AG09319 (cell line): Measurements from ENCODE around the gene WDR64.

Experiments used
- DNase-seq: peaks from one replicate; pipeline ENCODE4 v3.0.0-alpha.2; 2010; ENCODE audit warnings: low read depth; ENCODE audit errors: extremely low read depth
- CTCF ChIP-seq: IDR thresholded peaks from 2 replicates; pipeline ENCODE4 v1.5.1; 2011; ENCODE audit warnings: low read depth, mild to moderate bottlenecking, inconsistent platforms, low read length, moderate library complexity

The WDR64 gene

GRCh38 chr1:241632987-241633386, 19.1 kb upstream of the WDR64 start:
- DNase-seq, result no peak
- no peak for TF ChIP-seq CTCF

- no peak for TF ChIP-seq CTCF
- no peak for DNase-seq
These were observed 16.4 kb upstream of the WDR64 start for GRCh38 chr1:241635556-241636152.

GRCh38 chr1:241636291-241636690, 15.8 kb upstream of the WDR64 start:
- TF ChIP-seq CTCF, result no peak
- DNase-seq, result no peak

GRCh38 chr1:241637046-241637590, 15.0 kb upstream of the WDR64 start:
- TF ChIP-seq CTCF, result no peak
- DNase-seq, result no peak

- no peak for TF ChIP-seq CTCF
- no peak for DNase-seq
These were observed 14.5 kb upstream of the WDR64 start for GRCh38 chr1:241637604-241638003.

GRCh38 chr1:241638099-241638682, 13.9 kb upstream of the WDR64 start:
- no peak for DNase-seq
- no peak for TF ChIP-seq CTCF

GRCh38 chr1:241638909-241639622, 13.0 kb upstream of the WDR64 start:
- no peak for DNase-seq
- TF ChIP-seq CTCF, result no peak
